Stimulated activated CD4-positive, alpha-beta T cell treated with anti-CD3 and anti-CD28 coated beads, Interleukin-2, amount 100 ng/mL, for 24 hours (primary cell): Measurements from ENCODE around the gene CCDC107.
"Not testable (repeated sequence)": the region's sequence is repeated elsewhere in the genome, so short reads cannot be mapped to it uniquely, and the experiment has no call there.

Experiments used
- DNase-seq, 2 donors: peaks; one replicate each; pipeline ENCODE4 v3.0.0-alpha.2; 2020

The CCDC107 gene

DNA sequence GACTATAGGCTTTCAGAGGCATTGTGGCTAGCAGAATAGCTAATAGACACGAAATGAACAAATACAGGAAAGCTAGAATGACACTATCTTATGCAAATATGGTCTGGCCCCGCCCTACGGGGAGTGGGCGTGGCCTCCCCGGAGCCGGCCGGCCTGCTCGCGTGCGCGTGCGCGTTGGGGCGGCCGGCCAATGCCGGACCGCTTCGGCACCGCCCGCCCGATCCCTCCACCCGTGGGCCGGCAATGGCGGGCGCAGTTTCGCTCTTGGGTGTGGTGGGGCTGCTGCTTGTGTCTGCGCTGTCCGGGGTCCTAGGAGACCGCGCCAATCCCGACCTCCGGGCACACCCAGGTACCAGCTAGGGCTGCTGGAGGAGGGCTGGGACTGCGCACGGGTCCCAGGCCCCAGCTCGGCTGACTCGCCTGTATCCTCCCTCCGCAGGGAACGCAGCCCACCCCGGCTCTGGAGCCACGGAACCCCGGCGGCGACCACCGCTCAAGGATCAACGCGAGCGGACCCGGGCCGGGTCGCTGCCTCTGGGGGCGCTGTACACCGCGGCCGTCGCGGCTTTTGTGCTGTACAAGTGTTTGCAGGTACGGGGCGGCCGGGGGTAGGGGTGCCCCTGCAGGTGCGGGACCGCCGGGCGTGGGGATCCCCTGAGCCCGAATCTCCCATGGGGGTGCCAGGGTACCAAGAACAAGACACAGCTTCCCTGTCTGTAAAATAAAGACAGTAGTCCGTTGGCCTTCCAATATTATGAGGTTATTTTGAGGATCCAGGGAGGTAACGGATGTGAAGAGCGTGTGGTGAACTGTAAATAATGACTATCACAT, at the start of gene CCDC107:
Gene CCDC107 (plus strand): TSS at position 156 of the 831 bp plus-strand sequence. CDS start 88 bp downstream, at position 244.
- DNase-seq, result peak; percentile 83 to 84

DNA sequence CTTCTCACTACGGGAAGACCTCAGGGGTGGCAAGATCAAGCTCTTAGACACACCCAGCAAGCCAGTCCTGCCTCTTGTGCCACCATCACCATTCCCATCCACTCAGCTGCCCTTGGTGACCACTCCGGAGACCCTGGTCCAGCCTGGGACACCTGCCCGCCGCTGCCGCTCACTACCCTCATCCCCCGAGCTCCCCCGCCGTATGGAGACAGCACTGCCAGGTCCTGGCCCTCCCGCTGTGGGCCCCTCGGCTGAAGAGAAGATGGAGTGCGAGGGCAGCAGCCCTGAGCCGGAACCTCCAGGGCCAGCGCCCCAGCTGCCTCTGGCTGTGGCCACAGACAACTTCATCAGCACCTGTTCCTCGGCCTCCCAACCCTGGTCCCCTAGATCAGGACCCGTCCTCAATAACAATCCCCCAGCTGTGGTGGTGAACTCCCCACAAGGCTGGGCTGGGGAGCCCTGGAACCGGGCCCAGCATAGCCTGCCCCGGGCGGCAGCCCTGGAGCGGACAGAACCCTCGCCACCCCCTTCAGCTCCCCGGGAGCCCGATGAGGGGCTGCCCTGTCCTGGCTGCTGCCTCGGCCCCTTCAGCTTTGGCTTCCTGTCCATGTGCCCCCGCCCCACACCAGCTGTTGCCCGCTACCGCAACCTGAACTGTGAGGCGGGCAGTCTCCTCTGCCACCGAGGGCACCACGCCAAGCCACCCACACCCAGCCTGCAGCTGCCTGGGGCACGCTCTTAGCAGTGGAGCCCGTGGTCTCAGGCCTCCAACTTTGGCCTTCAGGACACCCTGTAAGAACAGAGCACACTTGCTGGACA, 48.9 kb upstream of the CCDC107 start:
- no peak for DNase-seq

- no peak for DNase-seq
Measured at GRCh38 chr9:35609820-35610163, 48.3 kb upstream of the CCDC107 start.

GRCh38 chr9:35611230-35611797, 46.8 kb upstream of the CCDC107 start:
- DNase-seq, result peak; percentile 65 to 66

DNA sequence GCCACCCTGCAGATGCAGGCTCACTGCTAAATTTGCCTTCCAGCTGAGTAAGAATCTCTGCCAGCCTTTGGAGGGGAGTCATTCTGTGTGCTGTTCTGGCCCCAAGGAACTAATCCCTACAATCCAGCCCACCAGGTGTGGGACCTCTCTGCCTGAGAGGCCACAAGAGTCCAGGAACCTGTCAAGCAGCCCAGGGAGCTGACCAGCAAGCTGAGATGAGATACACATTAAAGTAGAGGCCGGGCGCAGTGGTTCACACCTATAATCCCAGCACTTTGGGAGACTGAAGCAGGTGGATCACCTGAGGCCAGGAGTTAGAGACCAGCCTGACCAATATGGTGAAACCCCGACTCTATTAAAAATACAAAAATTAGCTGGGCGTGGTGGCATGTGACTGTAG, 46.0 kb upstream of the CCDC107 start:
- not testable (repeated sequence) for DNase-seq

GRCh38 chr9:35612843-35613242, 45.2 kb upstream of the CCDC107 start:
- DNase-seq, result no peak

GRCh38 chr9:35615981-35616680, 42.0 kb upstream of the CCDC107 start:
- DNase-seq, result no peak

GRCh38 chr9:35616681-35617459, 41.2 kb upstream of the CCDC107 start:
- DNase-seq, result peak; percentile 66 to 73

GRCh38 chr9:35617548-35617947, 40.5 kb upstream of the CCDC107 start:
- DNase-seq, result no peak

DNA sequence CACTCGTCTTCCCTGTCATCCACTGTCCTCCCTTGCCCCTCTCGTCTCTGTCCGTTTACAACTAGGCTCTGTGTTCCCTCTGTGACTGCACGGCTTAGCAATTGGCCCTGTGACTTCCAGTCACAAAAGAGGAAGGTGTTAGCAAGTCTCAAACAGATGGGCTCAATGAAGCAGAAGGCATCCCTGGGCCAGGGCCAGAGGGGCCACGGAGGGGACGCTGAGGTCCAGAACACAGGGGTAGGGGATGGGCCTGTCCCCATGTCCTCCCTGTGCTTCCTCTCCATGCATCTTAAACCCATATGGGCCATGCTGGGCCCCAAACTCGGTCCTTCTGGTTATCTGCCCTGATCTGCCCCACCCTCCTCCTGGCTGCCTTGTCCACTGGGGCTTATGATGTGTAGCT, 39.8 kb upstream of the CCDC107 start, which contains the start of gene CD72:
Gene CD72 (minus strand): TSS at position 89 of the 403 bp plus-strand sequence. CDS start 110 bp downstream, outside the sequence.
- no peak for DNase-seq

- peak in 1 of 2 donors; percentile 42 for DNase-seq
Measured at GRCh38 chr9:35618854-35619799, 39.0 kb upstream of the CCDC107 start.

DNA sequence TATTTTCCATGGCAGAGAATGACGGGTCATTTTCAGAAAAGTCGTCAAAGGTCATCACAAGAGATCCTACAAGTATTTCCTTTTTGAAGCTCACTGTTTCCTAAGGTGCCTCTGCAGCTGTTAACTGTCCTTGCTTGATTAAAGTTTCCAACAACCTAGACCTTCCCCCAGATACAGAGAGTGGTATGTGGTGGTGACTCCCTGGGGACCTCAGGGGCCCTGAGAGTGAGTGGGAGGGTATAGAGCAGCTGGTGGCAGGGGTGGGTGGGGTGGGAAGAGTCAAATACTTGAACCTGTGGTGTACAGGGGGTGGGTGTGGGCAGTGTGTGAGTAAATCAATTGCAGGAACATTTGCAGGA, 38.3 kb upstream of the CCDC107 start:
- DNase-seq, result peak; percentile 28 to 35

GRCh38 chr9:35627575-35627974, 30.5 kb upstream of the CCDC107 start:
- DNase-seq, result no peak

DNA sequence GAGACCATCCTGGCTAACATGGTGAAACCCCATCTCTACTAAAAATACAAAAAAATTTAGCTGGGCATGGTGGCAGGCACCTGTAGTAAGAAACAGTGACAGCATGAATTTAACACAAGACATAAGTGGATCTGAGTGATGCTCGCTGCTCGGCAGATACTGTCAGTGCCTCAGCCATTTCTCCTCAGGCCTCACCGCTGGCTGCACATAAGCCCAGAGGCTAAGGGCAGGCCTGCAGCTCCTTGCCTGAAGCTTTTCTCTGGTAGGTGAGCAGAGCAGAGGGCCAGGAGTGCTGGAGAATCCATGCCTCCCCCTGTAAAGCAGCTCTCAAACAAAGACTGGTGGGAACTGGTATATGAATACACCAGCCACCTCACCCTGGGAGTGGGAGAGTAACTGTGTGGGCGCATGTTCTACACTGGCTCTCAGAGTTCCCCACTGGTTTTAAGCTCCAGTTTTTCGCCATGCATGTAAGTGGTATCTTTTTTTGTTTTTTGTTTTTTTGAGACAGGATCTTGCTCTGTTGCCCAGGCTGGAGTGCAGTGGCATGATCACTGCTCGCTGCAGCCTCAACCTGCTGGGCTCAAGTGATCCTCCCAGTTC, 29.6 kb upstream of the CCDC107 start:
- DNase-seq, result no peak

DNA sequence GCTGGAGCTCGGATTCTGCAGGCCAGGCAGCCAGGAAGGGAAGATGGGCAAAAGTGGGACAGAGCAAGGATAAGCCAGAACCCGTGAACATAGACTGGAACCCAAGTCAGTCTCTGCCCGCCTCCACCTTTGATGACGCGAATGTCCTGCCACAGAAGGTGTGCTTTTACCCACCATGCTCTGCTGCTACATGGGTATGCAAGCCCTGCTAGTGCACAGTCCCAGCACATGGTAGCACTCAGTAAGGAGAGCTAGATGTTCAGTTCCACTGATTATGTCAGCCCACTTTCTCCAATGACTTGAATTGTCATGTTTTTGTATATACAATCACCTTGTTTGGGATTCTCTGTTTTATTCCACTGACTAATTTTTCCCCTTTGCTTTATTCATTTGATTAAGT, 28.5 kb upstream of the CCDC107 start:
- DNase-seq, result no peak

DNA sequence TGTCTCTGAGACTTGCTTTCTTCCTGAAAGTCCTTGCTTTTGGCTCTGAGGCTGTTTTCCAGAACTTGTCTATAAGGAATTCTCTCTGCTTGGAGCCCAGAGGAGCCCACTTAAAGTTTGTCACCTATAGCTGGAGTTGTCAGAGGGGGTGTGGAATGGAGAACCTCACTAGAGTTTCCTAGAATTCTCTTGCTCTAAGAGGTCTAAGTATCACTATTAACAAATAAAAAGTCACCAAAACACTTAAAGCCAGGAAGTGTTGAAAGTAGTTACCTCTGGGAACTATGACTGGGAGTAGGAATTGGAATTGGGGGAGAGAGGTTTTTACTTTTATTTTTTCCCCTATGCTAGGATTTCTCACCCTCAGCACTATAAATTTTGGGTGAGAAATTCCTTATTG, 22.4 kb upstream of the CCDC107 start:
- no peak for DNase-seq

GRCh38 chr9:35636135-35636876, 21.8 kb upstream of the CCDC107 start:
- DNase-seq, result no peak

- not testable (repeated sequence) for DNase-seq
Measured at GRCh38 chr9:35636877-35637246, 21.2 kb upstream of the CCDC107 start.

DNA sequence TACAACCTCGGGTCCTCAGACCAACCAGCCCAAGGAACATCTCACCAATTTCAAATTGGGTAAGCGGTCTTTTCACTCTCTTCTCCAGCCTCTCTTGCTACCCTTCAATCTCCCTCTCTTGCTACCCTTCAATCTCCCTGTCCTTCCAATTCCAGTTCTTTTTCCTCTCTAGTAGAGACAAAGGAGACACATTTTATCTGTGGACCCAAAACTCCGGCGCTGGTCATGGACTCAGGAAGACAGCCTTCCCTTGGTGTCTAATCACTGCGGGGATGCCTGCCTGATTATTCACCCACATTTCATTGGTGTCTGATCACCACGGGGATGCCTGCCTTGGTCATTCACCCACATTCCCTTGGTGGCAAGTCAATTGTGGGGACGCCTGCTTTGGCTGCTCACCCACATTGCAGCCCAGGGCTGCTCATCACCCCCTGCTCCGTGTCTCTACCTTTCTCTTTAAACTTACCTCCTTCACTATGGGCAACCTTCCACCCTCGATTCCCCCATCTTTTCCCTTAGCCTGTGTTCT, 20.6 kb upstream of the CCDC107 start:
- DNase-seq, result not testable (repeated sequence)
